HG02678 (cell line): ENCODE data around the gene GALNT7.
"Not testable (repeated sequence)": the region's sequence is repeated elsewhere in the genome, so short reads cannot be mapped to it uniquely, and the experiment has no call there.

Experiments
- ATAC-seq: cut with Tn5 transposase; IDR thresholded peaks from one replicate; pipeline ENCODE4 v1.9.1; 2021; ENCODE audit warnings: mild to moderate bottlenecking, moderate library complexity; ENCODE audit not compliant: unreplicated experiment

Gene GALNT7

DNA sequence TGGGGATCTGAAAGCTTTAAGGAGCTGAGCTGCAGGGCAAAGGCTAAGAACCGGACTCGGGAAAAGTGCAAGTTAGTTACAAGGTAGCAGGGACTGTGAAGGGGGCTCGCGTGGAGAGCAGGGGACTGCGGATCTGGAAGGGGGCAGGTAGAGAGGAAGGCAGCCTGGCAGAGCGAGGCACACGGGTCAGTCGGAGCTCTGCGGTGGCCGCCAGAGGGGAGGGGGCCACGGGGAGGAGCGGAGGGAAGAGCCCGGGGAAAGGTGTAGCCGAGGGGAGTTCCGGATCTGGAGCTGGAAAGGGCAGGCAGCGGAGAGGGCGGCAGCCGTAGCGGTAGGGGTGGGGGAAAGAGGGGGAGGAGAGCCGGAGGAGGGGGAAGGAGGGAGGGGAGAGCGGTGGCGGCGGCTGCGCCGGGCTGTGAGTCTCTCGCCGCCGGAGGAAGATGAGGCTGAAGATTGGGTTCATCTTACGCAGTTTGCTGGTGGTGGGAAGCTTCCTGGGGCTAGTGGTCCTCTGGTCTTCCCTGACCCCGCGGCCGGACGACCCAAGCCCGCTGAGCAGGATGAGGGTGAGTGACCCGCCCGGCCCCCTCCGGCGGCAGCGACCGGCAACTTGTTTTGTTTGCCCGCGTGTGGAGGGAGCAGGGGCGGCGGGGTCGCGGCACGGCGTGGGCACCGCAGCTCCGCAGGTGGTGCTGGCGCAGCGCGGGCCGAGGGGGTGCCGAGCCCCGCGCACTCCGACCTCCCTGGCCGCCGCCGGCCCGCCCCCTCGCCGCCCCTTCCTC, at the start of gene GALNT7:
Gene GALNT7, plus strand, starts transcription at position 416 of the 782 bp plus-strand sequence. Its CDS starts 25 bp downstream, at position 441.
- ATAC-seq = peak; percentile 36

DNA sequence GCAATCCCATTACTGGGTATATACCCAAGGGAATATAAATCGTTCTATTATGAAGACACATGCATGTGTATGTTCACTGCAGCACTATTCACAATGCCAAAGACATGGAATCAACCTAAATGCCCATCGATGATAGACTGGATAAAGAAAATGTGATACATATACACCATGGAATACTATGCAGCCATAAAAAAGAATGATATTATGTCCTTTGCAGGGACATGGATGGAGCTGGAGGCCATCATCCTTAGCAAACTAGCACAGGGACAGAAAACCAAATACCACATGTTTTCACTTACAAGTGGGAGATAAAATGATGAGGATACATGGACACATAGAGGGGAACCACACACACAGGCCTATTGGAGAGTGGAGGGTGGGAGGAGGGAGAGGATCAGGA, 49.8 kb upstream of the GALNT7 start:
- not testable (repeated sequence) for ATAC-seq

DNA sequence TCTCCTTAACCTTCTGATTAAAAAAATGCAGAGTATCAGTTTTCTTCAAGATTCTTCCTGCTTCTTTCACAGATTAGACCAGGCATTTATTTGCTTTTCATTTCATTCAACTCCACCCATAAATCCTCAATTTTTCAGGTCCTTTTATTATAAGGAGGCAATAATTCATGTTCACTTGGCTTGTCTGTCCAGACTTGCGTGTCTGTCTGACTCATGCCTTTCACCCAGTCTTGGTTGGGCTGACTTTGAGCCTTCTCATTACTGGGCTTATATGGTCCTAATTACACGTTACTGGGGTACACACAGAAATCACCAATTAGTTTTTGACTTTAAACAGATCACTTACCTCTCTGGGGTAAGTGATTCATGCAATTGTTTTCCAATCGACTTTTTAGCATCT, 48.8 kb upstream of the GALNT7 start:
- no peak for ATAC-seq

DNA sequence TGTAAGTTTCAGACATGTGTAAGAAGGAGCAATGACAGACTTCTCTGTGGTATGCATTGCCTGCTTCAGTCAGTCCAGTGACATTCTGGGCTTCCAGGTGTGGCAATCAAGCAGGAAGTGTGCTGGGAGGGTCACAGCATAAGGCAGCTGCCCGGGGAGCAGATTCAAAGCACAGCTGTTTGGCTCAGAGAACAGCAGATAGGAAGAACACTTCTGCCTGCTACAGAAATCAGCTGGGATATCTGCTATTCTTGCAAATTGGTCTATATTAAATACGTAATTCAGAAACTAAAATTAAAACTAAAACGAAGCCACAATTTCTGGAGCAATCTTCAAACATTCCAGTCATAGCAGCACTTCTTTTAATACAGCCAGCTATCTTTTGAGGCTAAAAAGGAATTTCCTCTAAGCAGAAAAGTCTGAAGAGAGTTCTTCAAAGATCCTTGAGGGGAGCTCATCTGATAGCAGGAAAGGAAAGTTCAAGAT, 47.5 kb upstream of the GALNT7 start:
- ATAC-seq = peak; percentile 99

GRCh38 chr4:173124209-173124865, 44.3 kb upstream of the GALNT7 start:
- ATAC-seq = no peak

DNA sequence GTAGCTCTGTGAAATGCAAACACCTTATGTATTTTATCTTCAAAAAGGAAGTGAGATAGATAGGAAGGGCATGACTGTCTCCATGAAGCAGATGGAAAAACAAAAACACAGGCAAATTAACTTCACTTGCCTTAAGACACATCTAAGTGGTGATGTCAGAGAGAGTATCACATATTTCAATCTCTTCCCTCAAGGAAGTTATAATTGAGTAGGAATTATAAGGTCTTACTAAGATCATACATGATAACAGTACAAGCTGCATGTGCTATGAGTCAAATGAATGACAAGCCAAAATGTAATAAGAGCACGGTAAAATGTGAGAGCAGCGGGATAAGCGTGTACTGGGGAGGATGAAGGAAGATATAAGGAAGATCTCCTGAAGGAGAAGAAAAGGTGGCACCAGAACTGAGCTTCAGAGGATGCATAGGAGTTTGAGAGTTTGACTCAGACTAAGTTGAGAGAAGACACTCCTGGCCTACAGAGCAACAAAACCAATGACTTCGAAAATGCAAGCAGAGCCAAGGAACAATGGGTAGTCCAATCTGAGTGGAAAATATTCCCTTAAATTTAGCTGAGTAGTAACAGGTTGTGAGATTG, 43.3 kb upstream of the GALNT7 start:
- ATAC-seq = no peak

DNA sequence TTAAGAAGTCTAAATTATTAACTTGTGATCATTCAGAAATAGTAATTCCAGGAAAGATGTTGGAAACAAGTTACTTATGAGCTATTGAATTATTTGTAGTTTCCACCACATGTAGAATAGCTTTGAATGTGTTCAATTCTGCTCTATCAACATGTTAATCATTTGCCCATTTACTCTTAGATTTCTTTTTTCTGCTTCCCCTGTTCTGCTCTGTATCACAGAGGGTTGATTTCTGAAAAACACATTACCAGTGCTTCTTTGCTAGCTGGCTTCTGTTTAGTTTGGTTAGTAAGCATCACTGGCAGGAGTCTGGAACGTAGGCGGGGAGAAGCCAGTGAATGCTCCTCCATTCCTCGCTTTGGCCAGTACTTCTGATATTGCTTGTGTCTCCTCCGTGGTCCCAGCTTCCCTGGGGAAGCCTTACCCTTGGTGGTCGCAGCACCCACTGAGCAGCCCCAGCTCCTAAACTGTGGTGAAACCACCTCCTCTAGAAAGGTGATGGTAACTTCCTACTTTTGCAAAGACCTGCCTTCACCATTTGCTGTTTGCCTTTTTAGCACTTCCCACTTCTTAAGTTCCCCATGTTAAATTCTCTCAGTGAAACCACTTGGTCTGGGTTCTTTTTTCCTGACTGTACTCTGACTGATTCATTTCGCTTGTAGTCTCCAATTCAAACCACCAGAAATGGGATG, 40.3 kb upstream of the GALNT7 start:
- no peak for ATAC-seq

- ATAC-seq = no peak
Measured at GRCh38 chr4:173130687-173131086, 37.9 kb upstream of the GALNT7 start.

DNA sequence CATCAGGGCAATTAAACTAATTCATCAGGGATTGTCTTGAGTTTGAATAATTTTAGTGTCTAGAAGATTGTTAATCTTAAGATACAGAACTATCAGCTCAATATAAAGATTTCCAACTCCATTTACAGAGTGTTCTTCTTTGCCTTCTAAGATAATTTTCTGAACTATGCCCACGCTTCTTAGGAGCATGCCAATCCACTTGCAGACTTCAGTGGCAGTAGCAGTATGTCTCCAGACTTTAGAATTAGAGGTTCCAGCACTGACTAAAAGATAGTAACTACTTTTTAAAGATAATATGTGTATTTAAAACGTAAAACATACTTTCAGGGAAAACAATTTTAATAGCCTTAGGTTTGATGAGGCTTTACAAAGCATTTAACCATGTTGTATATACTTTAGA, 34.2 kb upstream of the GALNT7 start:
- ATAC-seq = no peak

DNA sequence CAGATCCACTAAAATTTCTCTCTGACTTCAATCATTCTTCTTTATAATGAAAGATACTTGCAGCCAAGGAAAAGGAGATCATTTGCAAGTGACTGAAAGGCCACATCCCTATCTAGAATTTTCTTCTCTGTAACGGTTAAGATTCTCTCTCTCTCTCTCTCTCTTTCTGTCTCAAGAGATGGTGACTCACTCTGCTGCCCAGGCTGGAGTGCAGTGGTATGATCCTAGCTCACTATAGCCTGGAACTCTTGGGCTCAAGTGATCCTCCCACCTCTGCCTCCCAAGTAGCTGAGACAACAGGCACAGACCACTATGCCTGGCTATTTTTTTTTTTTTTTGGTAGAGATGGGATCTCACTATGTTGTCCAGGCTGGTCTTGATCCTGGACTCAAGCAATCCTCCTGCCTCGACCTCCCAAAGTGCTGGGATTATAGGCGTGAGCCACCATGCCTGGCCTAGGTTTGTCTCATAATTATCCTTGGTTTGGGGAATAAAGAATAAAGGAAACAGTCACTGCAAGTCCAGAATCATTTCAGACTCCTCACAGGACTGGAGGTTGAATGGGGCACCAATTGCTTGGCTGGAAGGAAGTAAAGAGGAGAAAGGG, 33.3 kb upstream of the GALNT7 start:
- ATAC-seq = no peak

- no peak for ATAC-seq
Measured at GRCh38 chr4:173138624-173139023, 30.0 kb upstream of the GALNT7 start.

GRCh38 chr4:173139561-173139960, 29.1 kb upstream of the GALNT7 start:
- ATAC-seq = no peak

DNA sequence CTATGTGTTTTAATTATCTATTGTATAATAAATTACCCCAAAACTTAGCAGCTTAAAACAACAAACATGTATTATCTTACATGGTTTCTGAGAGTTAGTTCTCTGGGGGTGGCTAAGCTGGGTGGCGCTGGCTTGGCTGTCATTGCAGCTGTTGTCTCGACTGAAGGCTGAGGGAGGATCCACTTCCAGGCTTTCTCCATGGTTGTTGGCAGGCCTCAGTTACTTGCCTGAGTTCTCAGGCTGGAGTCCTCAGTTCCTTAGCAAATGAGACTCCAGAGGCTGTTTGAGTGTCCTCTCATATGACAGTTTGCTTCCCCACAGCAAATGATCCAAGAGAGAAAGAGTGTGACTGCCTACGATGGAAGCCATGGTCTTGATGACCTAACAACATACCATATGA, 23.5 kb upstream of the GALNT7 start:
- ATAC-seq = no peak

GRCh38 chr4:173146456-173146855, 22.2 kb upstream of the GALNT7 start:
- ATAC-seq = no peak

GRCh38 chr4:173151496-173151895, 17.1 kb upstream of the GALNT7 start:
- no peak for ATAC-seq

GRCh38 chr4:173152104-173152503, 16.5 kb upstream of the GALNT7 start:
- no peak for ATAC-seq

DNA sequence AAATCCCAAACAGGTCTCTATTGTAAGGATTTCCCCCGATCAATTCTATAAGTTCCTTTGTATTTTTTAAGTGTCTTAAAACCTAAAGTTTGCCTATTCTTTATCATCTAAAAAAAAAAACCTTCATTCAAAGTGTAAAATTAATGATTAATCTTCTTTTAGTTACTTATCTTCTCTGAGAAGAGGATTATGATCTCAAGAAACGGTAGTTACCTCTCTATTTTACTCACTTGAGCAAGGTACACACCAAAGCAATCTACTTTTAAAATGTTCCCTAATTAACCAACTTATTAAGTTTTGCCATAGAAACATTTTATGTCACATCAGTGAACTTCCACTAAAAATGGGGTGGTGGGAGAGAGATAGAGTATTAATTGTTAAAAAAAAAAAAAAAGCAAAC, 15.2 kb upstream of the GALNT7 start:
- no peak for ATAC-seq

DNA sequence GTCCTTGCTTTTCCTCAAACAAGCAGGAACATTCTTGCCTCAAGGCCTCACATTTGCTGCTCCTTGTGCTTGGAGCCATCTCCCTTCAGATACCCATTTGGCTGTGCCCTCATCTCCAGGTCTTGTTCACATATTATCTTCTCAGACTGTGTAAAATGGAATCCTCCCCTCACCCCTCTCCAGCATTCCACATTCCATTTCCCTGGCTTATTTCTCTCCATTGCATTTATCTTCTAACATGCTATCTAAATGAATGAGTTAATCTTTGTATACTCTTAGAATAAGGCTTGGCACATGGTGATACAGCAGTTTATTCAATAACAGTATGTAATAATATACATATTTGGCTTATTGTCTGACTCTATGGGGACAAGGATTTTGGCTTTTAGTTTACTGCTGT, 8.8 kb upstream of the GALNT7 start:
- ATAC-seq = no peak

GRCh38 chr4:173160871-173161270, 7.7 kb upstream of the GALNT7 start:
- no peak for ATAC-seq

- no peak for ATAC-seq
Measured at GRCh38 chr4:173161311-173161710, 7.3 kb upstream of the GALNT7 start.

GRCh38 chr4:173165706-173166105, 2.9 kb upstream of the GALNT7 start:
- no peak for ATAC-seq
